NCI-H1930 (cell line): ENCODE results near the gene PDIA5.
"Not testable (repeated sequence)": the region's sequence is repeated elsewhere in the genome, so short reads cannot be mapped to it uniquely, and the experiment has no call there.

Experiments used
- DNase-seq, 2 experiments: peaks; one replicate each; lab custom pipeline; 2025; lab: John Stamatoyannopoulos, UW

Gene PDIA5

GRCh38 chr3:123150449-123151215, 83.8 kb downstream of the PDIA5 start:
- no peak for DNase-seq

- DNase-seq = no peak
These were observed 84.5 kb downstream of the PDIA5 start for GRCh38 chr3:123151251-123151705.

GRCh38 chr3:123151853-123152420, 85.1 kb downstream of the PDIA5 start:
- not testable (repeated sequence) for DNase-seq

- no peak for DNase-seq
These were observed 85.9 kb downstream of the PDIA5 start for GRCh38 chr3:123152687-123153086.

- DNase-seq = no peak
These were observed 86.5 kb downstream of the PDIA5 start for GRCh38 chr3:123153125-123154019.

- DNase-seq = no peak
These were observed 87.5 kb downstream of the PDIA5 start for GRCh38 chr3:123154020-123154985.

- DNase-seq = no peak
These were observed 88.7 kb downstream of the PDIA5 start for GRCh38 chr3:123155471-123156011.

GRCh38 chr3:123156276-123156995, 89.6 kb downstream of the PDIA5 start:
- no peak for DNase-seq

- no peak for DNase-seq
These were observed 90.4 kb downstream of the PDIA5 start for GRCh38 chr3:123157209-123157597.

- no peak for DNase-seq
These were observed 90.9 kb downstream of the PDIA5 start for GRCh38 chr3:123157598-123158287.

- no peak for DNase-seq
These were observed 91.5 kb downstream of the PDIA5 start for GRCh38 chr3:123158330-123158729.

GRCh38 chr3:123158899-123159390, 92.1 kb downstream of the PDIA5 start:
- DNase-seq = no peak

GRCh38 chr3:123159926-123160635, 93.3 kb downstream of the PDIA5 start:
- no peak for DNase-seq

GRCh38 chr3:123161167-123161566, 94.3 kb downstream of the PDIA5 start:
- DNase-seq = no peak

- no peak for DNase-seq
These were observed 96.3 kb downstream of the PDIA5 start for GRCh38 chr3:123163141-123163540.

GRCh38 chr3:123165163-123165562, 98.3 kb downstream of the PDIA5 start:
- no peak for DNase-seq

GRCh38 chr3:123167686-123168085, 100.9 kb downstream of the PDIA5 start:
- DNase-seq = no peak

GRCh38 chr3:123168122-123168521, 101.3 kb downstream of the PDIA5 start:
- no peak for DNase-seq

GRCh38 chr3:123168605-123169004, 101.8 kb downstream of the PDIA5 start:
- DNase-seq = no peak
